Muscle of arm (tissue), 12 donors: ENCODE measurements around the gene ALDH1A2. TPM values are rescaled to one million over a fixed set of nuclear protein-coding genes. Genes with fewer than 3 reads are reported as not detected.

Experiments used
- DNase-seq: peaks from one replicate; pipeline ENCODE4 v3.0.0-alpha.2; 2013
- polyA plus RNA-seq, 12 donors: library from polyadenylated mRNA; unstranded; fragments of 120-200 nt; gene quantifications; one replicate each; pipeline ENCODE4 v1.2.1, GENCODE V29; 2013; ENCODE audit not compliant: insufficient read length in 12 of 12

The ALDH1A2 gene
- polyA plus RNA-seq, 12 donors: 10.6 to 28.4 (median 16.9) TPM; not detected in 1

DNA sequence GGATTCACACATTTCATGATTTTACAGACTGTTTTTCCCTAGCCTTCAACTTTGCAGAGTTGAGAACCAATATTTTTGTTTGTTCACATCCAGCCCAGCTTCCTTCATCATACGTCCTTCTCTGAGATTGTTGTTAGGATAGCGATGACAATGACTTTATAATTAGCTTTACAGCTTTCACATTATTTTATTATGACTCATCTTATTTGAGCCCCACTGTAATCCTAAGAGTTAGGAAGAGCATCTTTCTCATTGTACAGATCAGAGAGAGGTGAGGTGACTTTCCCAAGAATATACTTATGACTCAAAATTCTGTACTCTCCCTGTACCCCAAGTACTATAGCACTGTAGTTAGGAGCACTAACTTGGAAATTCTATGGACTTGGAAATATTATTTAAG, 156.1 kb downstream of the ALDH1A2 start:
- DNase-seq: no peak

DNA sequence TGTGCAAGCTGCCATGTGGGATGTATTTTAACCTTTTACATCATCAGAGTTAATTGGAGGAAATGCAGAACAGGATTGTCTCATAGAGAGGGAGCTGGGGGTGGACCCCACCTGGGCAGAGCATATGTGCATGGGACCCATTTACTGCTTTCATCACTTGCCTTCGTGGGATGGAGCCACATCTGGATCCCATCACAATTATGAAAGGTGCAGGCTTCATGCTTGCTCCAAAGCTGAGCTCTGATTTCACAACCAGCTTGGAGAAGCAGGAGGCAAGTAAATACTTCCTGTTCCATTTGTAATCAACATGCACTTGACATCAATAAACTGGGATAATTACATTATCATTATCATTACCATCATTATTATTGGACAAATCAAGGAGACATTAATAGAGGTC, 161.9 kb downstream of the ALDH1A2 start:
- DNase-seq: no peak

Other genes starting within 250 kb of the ALDH1A2 start
- under 1 TPM in 10 of 12 donors, not detected in 2; 0.10 to 0.92 (median 0.23) TPM for gene AQP9, start 72.7 kb upstream of the ALDH1A2 start, polyA plus RNA-seq